GM12874 (cell line): ENCODE measurements around the gene ASAP2.

Source experiments
- TF ChIP-seq, protein P1 (sequence below): IDR thresholded peaks from 2 replicates; pipeline ENCODE4 v1.5.1; 2011; ENCODE audit warnings: low read depth, mild to moderate bottlenecking, control low read depth, low read length, moderate library complexity; ENCODE audit not compliant: insufficient read depth

Gene ASAP2

DNA sequence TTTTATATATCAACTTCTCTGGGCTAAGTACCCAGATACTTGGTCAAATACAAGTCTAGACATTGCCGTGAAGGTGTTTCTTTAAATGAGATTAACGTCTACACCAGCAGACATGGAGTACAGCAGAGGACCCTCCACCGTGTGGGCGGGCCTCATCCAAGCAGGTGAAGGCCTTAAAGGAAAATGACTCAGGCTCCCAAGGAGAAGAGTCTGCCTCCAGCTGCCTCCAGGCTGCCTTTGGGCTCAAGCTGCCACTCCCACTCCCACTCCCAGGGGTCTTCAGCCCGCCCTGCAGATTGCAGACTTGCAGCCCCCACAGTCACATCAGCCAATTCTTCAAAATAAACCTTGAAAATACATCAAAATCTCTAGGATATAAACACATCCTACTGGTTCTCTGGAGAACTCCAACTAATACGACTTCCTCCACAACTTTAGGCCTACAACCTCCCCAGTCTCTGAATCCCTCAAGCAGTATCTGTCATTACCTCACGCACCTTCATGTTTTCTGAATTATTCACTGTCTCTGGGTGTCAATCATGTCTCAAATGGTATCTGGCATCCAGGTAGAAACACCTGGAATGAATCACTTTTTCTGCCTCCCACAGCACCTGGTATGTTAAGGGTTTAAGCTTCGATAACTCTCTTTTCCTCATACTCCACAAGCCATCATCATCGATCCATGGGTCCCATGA lies 209.8 kb downstream of the ASAP2 start:
- TF ChIP-seq, protein P1, sequence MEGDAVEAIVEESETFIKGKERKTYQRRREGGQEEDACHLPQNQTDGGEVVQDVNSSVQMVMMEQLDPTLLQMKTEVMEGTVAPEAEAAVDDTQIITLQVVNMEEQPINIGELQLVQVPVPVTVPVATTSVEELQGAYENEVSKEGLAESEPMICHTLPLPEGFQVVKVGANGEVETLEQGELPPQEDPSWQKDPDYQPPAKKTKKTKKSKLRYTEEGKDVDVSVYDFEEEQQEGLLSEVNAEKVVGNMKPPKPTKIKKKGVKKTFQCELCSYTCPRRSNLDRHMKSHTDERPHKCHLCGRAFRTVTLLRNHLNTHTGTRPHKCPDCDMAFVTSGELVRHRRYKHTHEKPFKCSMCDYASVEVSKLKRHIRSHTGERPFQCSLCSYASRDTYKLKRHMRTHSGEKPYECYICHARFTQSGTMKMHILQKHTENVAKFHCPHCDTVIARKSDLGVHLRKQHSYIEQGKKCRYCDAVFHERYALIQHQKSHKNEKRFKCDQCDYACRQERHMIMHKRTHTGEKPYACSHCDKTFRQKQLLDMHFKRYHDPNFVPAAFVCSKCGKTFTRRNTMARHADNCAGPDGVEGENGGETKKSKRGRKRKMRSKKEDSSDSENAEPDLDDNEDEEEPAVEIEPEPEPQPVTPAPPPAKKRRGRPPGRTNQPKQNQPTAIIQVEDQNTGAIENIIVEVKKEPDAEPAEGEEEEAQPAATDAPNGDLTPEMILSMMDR = no peak

DNA sequence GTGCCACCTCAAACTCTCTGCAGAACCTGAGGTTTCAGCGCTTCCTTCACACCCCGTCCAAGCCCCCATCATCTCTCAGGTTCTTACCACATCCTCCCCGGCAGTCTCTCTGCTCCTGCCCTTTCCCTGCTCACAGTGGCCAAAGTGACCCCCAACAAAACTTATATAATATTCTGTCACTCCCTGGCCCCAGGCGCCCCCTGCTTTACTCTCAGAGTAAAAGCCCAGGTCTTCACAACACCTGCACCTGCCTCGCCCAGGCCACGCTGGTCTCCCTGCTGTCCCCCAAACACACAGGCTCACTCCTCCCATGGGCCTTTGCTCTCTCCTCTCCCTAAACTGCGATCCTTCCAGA lies 210.3 kb downstream of the ASAP2 start:
- TF ChIP-seq, protein P1 = no peak

DNA sequence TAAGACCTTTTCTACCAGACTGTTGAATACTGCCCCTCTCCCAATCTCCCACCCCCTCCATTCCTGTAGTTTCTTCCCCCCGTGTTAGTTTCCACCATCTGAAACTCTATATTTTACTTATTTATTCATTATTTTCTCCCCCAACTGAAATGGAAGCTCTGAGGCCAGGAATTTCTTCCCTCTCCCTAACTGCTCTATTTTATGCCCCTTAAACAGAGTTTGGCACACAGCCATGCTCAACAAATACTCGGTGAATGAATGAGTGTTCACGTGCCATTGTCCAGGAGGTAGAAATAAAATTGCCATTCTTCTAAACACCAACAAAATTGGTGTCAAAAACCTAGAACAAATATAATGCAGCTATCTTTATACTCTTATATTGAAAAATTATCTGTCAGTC lies 211.1 kb downstream of the ASAP2 start:
- TF ChIP-seq, protein P1 = no peak

DNA sequence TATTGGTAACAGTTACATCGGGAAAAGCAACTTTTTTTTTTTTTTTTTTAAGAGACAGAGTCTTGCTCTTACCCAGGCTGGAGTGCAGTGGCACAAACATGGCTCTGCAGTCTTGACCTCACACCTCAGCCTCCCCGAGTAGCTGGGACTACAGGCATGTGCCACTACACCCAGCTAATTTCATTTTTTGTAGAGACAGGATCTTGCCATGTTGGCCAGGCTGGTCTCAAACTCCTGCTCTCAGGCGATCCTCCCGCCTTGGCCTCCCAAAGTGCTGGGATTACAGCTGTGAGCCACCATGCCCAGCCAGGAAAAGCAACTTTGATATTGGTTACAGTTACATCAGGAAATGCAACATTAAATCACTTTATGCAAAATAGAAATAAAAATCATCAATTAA lies 212.1 kb downstream of the ASAP2 start:
- TF ChIP-seq, protein P1 = no peak

DNA sequence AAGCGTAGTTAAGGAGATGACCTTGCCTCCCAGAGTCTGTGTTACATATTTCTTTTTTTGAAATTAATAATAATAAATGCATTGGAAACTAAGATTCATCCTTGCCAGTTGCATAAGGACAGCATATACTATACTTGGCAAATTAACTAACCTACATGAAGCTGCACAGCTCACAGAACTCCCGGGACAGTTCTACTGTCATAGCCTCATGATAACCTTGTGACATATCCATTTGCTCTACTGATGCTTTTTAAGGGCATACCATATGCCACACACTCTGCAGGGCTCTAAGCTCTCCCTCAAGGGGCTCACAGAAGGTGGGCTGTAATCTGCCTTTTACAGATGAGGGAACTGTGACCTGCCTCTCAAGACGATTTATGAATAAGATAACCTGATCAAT lies 212.9 kb downstream of the ASAP2 start:
- TF ChIP-seq, protein P1 = no peak

DNA sequence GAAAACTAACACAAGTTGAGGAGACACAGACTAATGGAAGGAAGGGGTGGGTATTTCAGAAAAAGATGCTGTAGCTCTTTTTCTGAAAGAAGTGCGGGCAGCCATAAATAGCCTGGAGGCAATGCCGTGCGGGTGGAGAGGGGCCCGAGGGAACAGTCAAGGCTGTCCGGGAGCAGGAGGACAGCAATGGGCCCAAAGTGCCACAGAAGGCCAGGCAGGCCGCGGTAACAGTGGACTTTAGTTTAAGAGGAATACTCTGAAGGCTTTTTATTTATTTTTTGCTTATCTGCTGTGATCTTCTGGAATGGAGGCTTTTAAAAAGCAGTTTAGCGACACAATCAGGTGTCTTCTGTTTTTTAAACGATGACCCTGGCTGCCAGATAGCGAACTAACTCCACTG lies 213.9 kb downstream of the ASAP2 start:
- TF ChIP-seq, protein P1 = no peak

DNA sequence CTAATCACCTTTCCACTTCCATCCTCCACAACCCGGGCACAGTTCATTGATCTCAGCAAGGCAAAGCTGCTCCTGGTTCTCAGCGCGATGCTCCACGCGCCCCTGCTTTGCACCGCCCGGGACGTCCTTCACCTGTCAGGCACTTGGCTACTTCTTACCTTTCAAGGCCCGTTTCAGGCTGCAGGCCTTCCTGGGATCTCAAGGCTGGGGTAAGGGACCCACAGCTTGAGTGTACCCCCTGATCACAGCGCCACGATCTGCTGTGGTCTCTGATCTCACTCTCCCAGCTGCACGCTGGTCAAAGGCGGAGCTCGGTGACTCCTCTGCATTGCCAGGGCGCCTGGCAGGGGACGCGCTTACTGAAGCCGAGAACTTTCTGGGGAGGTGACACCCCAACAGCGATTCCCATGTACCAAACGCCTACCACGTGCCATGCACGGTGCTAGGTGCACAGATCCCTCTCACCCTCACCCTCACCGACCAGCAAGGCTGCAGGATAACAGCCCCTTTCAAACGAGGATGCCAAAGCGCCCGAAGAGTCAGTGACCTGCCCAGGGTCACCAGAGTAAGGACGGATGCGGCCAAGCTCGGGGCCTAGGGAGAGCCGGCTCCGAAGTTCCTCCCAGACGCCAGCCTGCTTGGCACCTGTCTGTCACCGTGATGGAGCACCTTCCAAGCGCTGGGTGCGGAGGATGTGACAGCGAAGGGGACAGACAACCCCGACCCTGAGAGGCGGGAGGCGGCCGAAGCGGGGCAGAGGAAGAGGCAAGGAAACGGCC lies 215.9 kb downstream of the ASAP2 start:
- TF ChIP-seq, protein P1 = no peak
